ENCODE measurements around the gene PTPRN2.
"Not testable (repeated sequence)": the region's sequence is repeated elsewhere in the genome, so short reads cannot be mapped to it uniquely, and the experiment has no call there.

PTPRN2 gene

GRCh38 chr7:158507917-158508316 lies 79.7 kb downstream of the PTPRN2 start:
- no peak for DNase-seq (ENCODE audit: extremely low read depth, low read depth)

GRCh38 chr7:158507175-158507574 lies 80.4 kb downstream of the PTPRN2 start:
- not testable (repeated sequence) for DNase-seq (ENCODE audit: extremely low read depth, low read depth)

More at GRCh38 chr7:158507917-158508316, 79.7 kb downstream of the PTPRN2 start:
- no peak for TF ChIP-seq CTCF (IDR thresholded peaks at IDR 0.05; ENCODE audit: low read depth, low read length)

GRCh38 chr7:158506626-158507025 lies 81.0 kb downstream of the PTPRN2 start:
- TF ChIP-seq CTCF (IDR thresholded peaks at IDR 0.05; ENCODE audit: low read depth, low read length) = no peak
- DNase-seq (ENCODE audit: extremely low read depth, low read depth) = no peak

GRCh38 chr7:158505683-158506082 lies 81.9 kb downstream of the PTPRN2 start:
- no peak for DNase-seq (ENCODE audit: extremely low read depth, low read depth)
- no peak for TF ChIP-seq CTCF (IDR thresholded peaks at IDR 0.05; ENCODE audit: low read depth, low read length)

- TF ChIP-seq CTCF (IDR thresholded peaks at IDR 0.05; ENCODE audit: low read depth, low read length) = no peak
- DNase-seq (ENCODE audit: extremely low read depth, low read depth) = no peak
Observed at GRCh38 chr7:158502068-158502750, 85.4 kb downstream of the PTPRN2 start.

GRCh38 chr7:158501393-158502067 lies 86.1 kb downstream of the PTPRN2 start:
- no peak for DNase-seq (ENCODE audit: extremely low read depth, low read depth)
- TF ChIP-seq CTCF (IDR thresholded peaks at IDR 0.05; ENCODE audit: low read depth, low read length) = no peak

- no peak for DNase-seq (ENCODE audit: extremely low read depth, low read depth)
- no peak for TF ChIP-seq CTCF (IDR thresholded peaks at IDR 0.05; ENCODE audit: low read depth, low read length)
Observed at GRCh38 chr7:158500651-158501052, 87.0 kb downstream of the PTPRN2 start.

Data from AG09319 (cell line).